Measurements from ENCODE around the gene ST7. TPM values are rescaled to one million over a fixed set of nuclear protein-coding genes. Genes with fewer than 3 reads are reported as not detected.
A peak's percentile ranks its signal among the peaks of the same experiment; 100 is the strongest.
"Not testable (repeated sequence)": the region's sequence is repeated elsewhere in the genome, so short reads cannot be mapped to it uniquely, and the experiment has no call there.

The ST7 gene
- polyA plus RNA-seq (ENCODE audit: insufficient read depth in 1 of 5, insufficient read length in 5 of 5, low replicate concordance in 1 of 5) = 10 to 100 TPM; 44.7 to 61.6 (median 54.7) TPM
- long read RNA-seq, donor 1, partial matches to known transcripts = 7 of 9 reads
- long read RNA-seq, donor 1, other reads (novel, unspliced or antisense) = 0 of 9 reads
- long read RNA-seq, donor 2, partial matches to known transcripts = 0 of 4 reads
- long read RNA-seq, donor 2, other reads (novel, unspliced or antisense) = 0 of 4 reads
- long read RNA-seq, donor 3 = 0 reads
- long read RNA-seq, donor 4, partial matches to known transcripts = 0 of 4 reads
- long read RNA-seq, donor 4, other reads (novel, unspliced or antisense) = 0 of 4 reads
- long read RNA-seq, donor 5, transcript ST7-202 (16 exons, 2,142 nt) = major isoform, 5 of 8 reads
- long read RNA-seq, donor 5, partial matches to known transcripts = 0 of 8 reads
- long read RNA-seq, donor 5, other reads (novel, unspliced or antisense) = 0 of 8 reads
- long read RNA-seq, donor 6, partial matches to known transcripts = 0 of 4 reads
- long read RNA-seq, donor 6, other reads (novel, unspliced or antisense) = 0 of 4 reads
- long read RNA-seq, donor 7, partial matches to known transcripts = 8 of 15 reads
- long read RNA-seq, donor 7, other reads (novel, unspliced or antisense) = 0 of 15 reads
- long read RNA-seq, donor 8 = 0 reads

DNA sequence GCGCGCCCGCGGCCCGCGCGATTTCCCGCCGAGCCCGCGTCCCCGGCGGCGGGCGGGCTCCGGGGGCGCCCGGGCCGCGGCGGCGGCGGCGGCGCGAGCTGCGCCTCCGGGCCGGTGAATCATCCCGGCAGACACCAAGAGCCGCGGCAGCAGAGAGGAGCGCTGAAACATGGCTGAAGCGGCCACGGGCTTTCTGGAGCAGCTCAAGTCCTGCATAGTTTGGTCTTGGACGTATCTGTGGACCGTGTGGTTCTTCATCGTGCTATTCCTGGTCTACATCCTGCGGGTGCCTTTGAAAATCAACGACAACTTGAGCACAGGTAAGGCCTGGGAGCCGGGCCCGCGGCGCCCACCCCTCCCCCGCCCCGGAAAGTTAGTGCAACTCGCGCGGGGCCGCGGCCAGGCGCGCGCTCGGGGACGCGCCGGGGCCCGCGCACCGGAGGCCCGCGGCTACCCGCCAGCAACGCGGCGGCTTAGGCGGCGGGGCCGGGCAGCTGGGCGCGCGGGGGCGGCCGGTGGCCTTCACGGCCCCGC lies at the start of gene ST7:
Gene ST7, plus strand, starts transcription at position 130 of the 534 bp plus-strand sequence. Its CDS starts 40 bp downstream, at position 170.
- DNase-seq = peak; percentile 76 to 79

GRCh38 chr7:116906391-116906790 lies 46.9 kb upstream of the ST7 start:
- no peak for DNase-seq

GRCh38 chr7:116910383-116910782 lies 42.9 kb upstream of the ST7 start:
- no peak for DNase-seq

DNA sequence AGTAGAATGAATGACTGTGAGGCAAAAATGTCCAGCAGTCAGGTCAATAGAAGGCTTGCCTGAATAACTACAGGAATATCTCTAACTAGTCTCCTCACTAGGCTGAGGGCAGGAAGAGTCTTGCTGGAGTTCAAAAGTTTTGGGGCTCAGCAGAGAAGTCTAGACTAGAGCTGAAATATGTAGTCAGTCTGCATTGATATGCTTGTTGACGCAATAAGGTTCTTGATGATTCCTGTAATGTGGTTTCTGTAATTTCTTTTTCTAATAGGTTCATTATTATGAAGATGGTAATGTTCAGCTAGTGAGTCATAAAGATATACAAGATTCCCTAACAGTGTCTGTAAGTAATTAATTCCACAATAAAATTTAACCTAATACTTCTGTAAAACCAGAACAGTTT lies 41.5 kb upstream of the ST7 start:
- no peak for DNase-seq

- DNase-seq = no peak
Observed at GRCh38 chr7:116912269-116912909, 40.9 kb upstream of the ST7 start.

- DNase-seq = no peak
Observed at GRCh38 chr7:116918704-116919103, 34.6 kb upstream of the ST7 start.

DNA sequence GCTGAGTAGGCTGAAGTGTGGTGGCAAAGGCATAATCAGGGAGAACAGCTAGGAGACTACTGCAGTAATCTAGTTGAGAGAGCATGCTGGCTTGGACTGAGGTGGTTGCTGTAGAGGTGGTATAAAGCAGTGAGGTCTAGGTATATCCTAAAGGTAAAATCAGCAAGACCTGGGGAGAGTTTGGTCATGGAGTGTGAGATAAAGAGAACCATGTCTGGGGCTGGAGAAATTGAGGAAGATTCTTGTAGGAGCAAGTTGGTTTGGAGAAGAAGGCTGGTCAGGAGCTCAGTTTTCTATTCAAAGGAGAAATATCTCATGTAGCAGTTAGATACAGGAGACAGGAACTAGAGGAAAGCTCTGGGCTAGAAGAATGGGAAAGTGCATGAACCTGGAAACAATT lies 32.9 kb upstream of the ST7 start:
- DNase-seq = no peak

GRCh38 chr7:116922545-116922944 lies 30.8 kb upstream of the ST7 start:
- no peak for DNase-seq

DNA sequence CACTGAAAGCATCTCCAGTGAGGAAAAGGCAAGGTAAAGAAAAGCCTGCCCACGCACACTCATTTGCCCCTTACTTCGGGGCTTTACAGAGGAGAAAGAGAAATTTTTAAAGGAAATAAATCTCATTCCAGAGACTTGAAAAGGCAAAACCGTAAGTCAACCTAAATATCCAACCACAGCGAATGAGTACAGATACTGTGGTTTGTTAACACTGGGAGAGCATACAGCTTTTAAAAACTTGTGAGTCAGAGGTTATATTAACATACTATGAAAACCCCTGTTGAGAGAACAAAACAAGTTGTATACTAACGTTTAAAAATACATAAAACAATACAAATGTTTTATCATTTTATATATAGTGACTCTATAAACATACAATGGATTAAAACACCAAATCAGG lies 28.6 kb upstream of the ST7 start:
- no peak for DNase-seq

- no peak for DNase-seq
Observed at GRCh38 chr7:116929021-116929420, 24.3 kb upstream of the ST7 start.

GRCh38 chr7:116929914-116930913 lies 23.1 kb upstream of the ST7 start:
- DNase-seq = peak; percentile 56 to 74

DNA sequence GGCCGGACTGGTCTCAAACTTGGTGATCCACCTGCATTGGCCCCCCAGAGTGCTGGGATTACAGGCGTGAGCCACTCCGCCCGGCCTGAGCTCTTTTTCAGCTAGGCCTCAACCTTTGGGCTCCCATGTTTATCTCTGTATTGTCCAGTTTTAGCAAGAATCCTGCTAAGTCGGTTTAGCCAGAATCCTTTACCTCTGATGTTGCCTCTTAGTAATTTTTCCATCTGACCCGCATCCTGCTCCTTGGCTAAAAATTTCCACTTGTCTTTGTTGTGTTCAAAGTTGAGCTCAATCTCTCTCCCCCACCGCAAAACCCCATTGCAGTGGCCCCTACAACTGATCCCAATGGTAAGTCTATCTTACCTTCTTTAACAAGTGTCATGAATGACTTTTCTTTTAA lies 20.7 kb upstream of the ST7 start:
- DNase-seq = no peak

DNA sequence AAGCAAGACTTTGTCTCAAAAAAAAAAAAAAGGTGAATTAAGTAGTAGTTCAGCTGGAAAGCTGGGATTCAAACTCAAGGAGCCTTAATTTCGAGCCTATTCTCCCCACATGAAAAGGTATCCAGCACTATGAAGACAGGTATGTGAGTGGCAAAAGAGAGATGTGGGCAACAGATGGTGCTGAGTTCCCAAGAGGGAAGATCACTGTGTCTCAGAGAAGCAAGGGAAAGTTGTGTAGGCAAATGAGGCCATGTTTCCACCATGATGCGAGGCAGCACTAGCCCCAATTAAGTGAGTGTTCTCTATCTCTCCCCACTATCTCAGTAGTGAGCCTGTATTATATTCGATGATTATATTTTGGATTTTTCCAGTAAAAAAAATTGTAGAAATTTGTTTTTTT lies 19.8 kb upstream of the ST7 start:
- DNase-seq = no peak

- no peak for DNase-seq
Observed at GRCh38 chr7:116934580-116934979, 18.7 kb upstream of the ST7 start.

GRCh38 chr7:116936844-116937243 lies 16.5 kb upstream of the ST7 start:
- not testable (repeated sequence) for DNase-seq

GRCh38 chr7:116938678-116939077 lies 14.6 kb upstream of the ST7 start:
- no peak for DNase-seq

GRCh38 chr7:116940689-116941370 lies 12.5 kb upstream of the ST7 start:
- no peak for DNase-seq

- no peak for DNase-seq
Observed at GRCh38 chr7:116942504-116942903, 10.8 kb upstream of the ST7 start.

DNA sequence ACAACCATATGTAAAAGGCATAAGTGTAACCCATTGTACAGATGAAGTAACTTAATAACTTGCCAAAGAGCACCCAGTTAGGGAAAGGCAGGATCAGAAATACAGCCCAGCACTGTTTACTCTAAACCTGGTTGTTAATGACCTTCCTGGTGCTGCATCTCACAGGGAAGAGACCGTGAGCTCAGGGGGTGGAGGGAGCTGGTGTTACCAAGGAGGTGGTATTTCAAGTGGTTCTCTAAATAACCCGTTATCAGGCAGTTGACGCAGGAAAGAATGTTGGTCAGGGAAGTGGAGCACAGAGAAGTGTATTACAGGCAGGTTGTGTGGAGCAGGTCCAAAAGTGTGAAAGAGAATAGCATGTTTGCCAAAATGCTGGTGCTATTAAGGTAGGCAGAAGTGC lies 4.4 kb upstream of the ST7 start:
- peak; percentile 41 to 51 for DNase-seq

DNA sequence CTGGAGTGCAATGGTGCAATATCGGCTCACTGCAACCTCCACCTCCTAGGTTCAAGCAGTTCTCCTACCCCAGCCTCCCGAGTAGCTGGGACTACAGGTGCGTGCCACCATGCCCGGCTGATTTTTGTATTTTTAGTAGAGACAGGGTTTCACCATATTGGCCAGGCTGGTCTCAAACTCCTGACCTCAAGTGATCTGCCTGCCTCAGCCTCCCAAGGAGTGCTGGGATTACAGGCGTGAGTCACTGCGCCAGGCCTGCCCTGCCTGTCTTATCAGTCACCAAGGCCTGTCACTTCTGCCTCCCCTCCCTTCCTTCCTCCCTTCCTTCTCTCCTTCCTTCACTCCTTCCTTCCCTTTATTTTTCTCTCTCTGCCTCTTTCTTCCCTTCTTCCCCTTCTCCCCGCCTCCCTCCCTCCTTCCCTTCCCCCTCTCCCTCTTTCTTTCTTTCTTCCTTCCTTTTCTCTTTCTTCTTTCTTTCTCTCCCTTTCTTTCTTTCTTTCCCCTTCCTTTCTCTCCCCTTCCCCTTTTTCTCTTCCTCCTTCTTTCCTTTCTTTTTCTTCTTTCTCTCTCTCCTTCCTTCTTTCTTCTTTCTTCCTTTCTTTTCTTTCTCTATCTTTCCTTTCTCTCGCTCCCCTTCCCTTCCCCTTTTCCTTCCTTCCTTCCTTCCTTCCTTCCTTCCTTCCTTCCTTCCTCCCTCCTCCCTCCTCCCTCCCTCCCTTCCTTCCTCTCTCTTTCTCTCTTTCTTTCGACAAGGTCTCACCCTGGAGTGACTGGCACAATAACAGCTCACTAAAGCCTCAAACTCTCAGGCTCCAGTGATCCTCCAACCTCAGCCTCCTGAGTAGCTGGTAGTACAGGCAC lies 3.1 kb upstream of the ST7 start:
- no peak for DNase-seq
